GM10266 (cell line): Measurements from ENCODE around the gene SHISA8.

Experiments
- DNase-seq: peaks from one replicate; pipeline ENCODE4 v3.0.0; 2012; ENCODE audit errors: extremely low spot score
- TF ChIP-seq, protein P1 (sequence below): IDR thresholded peaks from 2 replicates; pipeline ENCODE4 v1.5.1; 2012; ENCODE audit warnings: mild to moderate bottlenecking, low read depth; ENCODE audit not compliant: control insufficient read depth, insufficient read depth; ENCODE audit errors: missing control alignments

SHISA8 gene

DNA sequence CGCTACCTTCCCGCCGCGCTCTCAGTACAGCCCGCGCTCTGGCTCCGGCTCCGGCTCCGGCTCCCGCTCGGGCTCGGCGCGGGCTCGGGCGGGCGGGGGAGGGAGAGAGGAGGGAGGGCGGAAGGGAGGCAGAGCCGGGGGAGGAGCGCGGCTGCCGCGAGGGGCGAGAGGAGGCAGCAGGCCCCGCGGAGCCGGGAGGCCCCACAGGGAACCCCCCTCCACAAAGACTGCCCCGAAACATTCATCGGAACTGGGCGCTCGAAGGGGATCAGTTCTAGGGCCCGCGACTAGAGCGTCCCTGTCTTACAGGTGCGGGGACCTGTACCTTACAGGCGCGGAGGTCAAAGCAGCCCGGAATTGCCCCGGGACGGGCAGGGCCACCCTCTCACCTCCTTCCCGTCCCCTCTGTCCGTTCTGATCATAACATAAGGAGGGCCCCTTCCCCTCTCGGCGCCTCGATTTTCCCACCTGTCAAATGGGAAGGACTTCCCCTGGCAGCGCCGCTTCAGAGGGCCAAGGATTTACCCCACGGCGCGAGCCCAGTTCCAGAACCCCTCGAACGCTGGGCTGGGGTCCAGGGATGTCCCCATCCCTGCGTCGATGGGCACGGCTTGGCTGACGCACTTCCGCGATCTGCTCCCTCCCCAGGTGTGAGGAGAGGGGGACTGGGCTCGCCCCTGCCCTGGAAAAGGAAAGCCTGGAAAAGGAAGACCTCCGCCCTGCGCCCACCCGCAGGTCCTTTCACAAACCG is at the start of gene SHISA8:
SHISA8 (minus strand) TSS at position 40 of the 751 bp plus-strand sequence. CDS start 407 bp downstream, outside the sequence.
- TF ChIP-seq, protein P1, sequence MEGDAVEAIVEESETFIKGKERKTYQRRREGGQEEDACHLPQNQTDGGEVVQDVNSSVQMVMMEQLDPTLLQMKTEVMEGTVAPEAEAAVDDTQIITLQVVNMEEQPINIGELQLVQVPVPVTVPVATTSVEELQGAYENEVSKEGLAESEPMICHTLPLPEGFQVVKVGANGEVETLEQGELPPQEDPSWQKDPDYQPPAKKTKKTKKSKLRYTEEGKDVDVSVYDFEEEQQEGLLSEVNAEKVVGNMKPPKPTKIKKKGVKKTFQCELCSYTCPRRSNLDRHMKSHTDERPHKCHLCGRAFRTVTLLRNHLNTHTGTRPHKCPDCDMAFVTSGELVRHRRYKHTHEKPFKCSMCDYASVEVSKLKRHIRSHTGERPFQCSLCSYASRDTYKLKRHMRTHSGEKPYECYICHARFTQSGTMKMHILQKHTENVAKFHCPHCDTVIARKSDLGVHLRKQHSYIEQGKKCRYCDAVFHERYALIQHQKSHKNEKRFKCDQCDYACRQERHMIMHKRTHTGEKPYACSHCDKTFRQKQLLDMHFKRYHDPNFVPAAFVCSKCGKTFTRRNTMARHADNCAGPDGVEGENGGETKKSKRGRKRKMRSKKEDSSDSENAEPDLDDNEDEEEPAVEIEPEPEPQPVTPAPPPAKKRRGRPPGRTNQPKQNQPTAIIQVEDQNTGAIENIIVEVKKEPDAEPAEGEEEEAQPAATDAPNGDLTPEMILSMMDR = no peak
- DNase-seq = peak; percentile 90

DNA sequence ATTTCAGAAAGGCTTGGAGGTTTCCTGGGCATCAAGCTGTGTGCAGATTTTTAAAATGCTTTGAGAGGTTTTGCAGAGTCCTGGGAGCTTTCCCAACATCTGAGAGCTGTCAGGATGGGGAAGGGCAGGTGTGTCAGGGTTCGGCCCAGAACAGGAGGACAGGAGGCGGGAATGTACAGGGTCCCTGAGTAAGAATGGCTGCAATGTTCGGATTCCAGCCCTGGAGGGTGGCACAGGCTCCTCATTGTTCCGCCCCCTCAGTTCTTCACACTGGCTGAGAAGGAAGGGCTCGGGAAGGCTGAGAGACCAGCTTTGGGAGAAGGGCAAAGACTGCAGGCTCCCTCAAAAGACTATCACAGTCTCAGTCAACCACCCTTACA is 49.2 kb upstream of the SHISA8 start:
- DNase-seq = no peak
- TF ChIP-seq, protein P1 = no peak

DNA sequence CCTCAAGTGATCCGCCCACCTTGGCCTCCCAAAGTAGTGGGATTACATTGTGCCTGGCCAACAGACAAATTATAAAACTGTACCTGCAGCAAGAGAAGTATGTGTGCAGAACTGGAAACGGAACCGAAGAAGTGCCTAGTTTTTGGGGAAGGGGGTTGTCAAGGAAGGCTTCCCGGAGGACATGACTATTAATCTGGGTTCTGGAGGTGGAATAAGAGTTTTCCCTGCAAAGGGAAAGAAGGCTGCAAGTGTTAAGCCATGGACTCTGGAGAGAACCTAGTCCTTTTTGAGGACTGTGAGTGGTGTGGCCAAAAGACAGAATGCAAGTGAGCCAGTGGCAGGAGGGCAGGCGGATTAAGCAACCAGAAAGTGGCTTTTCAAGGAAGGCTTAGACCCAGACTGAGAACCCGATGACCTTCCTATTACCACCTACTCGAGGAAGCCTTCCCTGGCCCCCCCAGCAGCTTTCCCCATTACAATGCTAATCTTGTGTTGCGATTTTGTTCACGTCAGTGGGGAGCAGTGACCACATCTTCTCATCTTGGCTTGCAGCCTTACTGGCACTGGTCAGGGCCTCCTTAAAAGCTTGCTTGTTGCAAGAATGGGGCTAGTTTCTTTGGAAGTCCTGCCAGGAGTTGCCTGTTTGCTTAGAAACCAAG is 48.7 kb upstream of the SHISA8 start:
- DNase-seq = no peak
- TF ChIP-seq, protein P1 = no peak

DNA sequence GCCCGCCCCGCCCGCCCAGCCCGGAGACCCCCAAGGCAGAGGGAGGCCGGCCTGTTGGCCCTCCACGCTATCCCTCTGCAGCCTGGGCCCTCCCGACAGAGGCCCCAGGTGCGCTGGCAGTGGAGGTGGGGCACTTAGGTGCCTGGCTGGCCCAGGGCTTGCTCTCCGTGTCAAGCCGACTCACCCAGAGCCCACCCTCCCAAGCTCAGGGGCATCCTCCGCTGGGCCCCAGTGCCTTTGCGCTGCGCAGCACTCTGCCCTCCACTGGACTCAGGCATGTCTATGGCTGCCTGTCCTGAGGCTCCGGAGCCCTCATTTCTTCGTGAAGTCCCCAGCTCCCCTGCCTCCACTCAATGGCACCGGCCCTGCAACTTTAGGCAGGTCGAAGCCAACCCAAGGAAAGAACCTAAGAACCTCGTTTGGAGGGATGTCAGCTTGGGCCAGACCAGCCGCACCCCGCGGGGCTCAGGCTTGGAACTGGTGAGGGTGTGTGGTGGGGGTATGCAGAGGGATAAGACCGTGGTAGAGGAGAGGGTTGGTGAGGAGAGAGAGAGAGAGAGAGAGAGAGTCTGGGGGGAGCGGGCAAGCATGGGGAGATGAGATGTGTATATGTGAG is 43.2 kb upstream of the SHISA8 start:
- TF ChIP-seq, protein P1 = no peak
- DNase-seq = no peak

DNA sequence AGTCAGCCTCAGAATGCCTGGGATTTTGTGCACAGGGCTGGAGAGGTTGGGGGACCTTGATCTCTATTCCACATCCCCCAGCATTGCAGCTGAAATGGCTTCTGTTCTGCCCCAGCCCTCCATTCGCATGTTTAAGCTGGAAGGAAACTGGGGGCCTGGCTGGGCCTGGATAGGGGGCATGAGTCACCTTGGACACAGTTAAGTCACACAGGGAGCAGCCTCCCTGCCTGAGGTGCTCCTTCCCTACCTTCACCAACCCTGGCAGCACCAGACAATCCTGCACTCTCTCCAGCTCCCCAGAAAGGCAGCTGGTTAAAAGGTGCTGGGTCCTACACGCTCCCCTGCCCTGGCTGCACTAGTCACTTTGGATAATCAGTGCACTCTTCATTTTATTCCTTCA is 37.8 kb upstream of the SHISA8 start:
- TF ChIP-seq, protein P1 = no peak
- no peak for DNase-seq

DNA sequence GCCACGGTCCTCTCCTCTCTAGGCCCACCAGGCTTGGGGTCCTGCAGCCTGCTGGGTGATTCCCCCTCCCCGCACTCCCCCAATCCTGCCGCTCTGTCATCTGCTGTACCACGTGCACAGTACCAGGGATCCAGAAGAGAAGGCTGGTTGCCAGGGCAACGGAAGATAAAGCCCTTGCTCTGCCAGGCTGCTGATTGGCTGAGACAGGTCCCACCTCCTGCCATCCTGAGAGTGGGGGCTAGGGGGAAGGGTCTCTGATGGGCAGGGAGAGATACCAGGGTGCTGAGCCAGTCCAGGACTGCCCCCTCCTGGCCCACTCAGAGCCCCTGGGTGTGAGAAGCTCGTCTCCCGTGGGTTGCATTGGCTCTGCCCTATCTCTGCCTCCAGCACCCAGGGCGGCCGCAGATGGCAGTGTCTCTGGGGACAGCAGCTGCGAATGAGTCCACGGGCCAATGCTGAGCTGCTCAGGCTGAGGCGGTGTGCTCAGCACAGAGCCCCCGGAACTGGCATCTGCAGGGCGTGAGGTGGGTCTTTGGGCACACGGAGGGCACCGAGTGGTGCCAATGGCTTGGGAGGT is 37.1 kb upstream of the SHISA8 start, which contains the start of gene SMIM45:
SMIM45 (plus strand) TSS at position 253 of the 577 bp plus-strand sequence.
- no peak for DNase-seq
- TF ChIP-seq, protein P1 = no peak
